Lower lobe of right lung (tissue), 1 donor: Measurements from ENCODE around the gene ZNF630. TPM values are rescaled to one million over a fixed set of nuclear protein-coding genes. Genes with fewer than 3 reads are reported as not detected.

ENCODE experiments used
- total RNA-seq: library from RNA; stranded (reverse); fragmentation: NEBNext Ultra II Directional; extraction: Animal tissue kit (Norgen Biotek cat#: 25700); gene quantifications from one replicate; pipeline ENCODE4 v1.2.1, GENCODE V29; 2021
- donor health status: DM: no; HTN: yes; CAD: no; lungs with severe emphysema.

The ZNF630 gene
- total RNA-seq, 1 donor from 2014 or later = 4.0 TPM

Other genes starting within 250 kb of the ZNF630 start
- gene ZNF81, start 234.7 kb downstream of the ZNF630 start, total RNA-seq = 10.3 TPM
- gene ZNF182, start 67.7 kb downstream of the ZNF630 start, total RNA-seq = 6.5 TPM
- not detected for gene SPACA5, start 64.7 kb downstream of the ZNF630 start, total RNA-seq
- not detected for gene SPACA5B, start 59.0 kb upstream of the ZNF630 start, total RNA-seq
- gene SSX5, start 125.2 kb upstream of the ZNF630 start, total RNA-seq = not detected
- not detected for gene SSX1, start 183.8 kb upstream of the ZNF630 start, total RNA-seq